Thyroid gland (tissue), 4 donors: ENCODE results near the gene TNIP3. TPM values are rescaled to one million over a fixed set of nuclear protein-coding genes. Genes with fewer than 3 reads are reported as not detected.

Source experiments
- DNase-seq, 2 donors: peaks; one replicate each; pipeline ENCODE4 v3.0.0-alpha.2; 2019
- H3K27ac ChIP-seq, 3 donors: fragments of 200-600 bp; sonication (generic); 1 replicate in 2 of 3; 2 replicates in 1 of 3; pipeline ENCODE4 v1.5.1; 2016 to 2019; ENCODE audit warnings: mild to moderate bottlenecking in 1 of 3, moderate library complexity in 1 of 3
- H3K27me3 ChIP-seq: fragments of 200-600 bp; sonication (generic); one replicate; pipeline ENCODE4 v1.5.1; 2019
- H3K36me3 ChIP-seq, 2 donors: fragments of 200-600 bp; sonication (generic); one replicate each; pipeline ENCODE4 v1.5.1; 2016 to 2019
- H3K4me1 ChIP-seq, 2 donors: fragments of 200-600 bp; sonication (generic); one replicate each; pipeline ENCODE4 v1.5.1; 2017 to 2019
- H3K4me3 ChIP-seq, 3 donors: fragments of 200-600 bp; sonication (generic); replicated peaks in 1 of 3; 1 replicate in 2 of 3; 2 replicates in 1 of 3; pipeline ENCODE4 v1.5.1; 2016; ENCODE audit warnings: mild to moderate bottlenecking in 1 of 3
- H3K9me3 ChIP-seq: fragments of 200-600 bp; sonication (generic); one replicate; pipeline ENCODE4 v1.5.1; 2017
- POLR2A ChIP-seq, 2 donors: fragments of 450-650 bp; IDR thresholded peaks; one replicate each; pipeline ENCODE4 v1.6.1; 2017; ENCODE audit warnings: antibody characterized with exemption in 2 of 2, mild to moderate bottlenecking in 2 of 2, moderate library complexity in 1 of 2
- WGBS, 2 donors: methylation state at CpG; one replicate each; pipeline ENCODE4 v1.1.5; 2017; 5-methylcytosine and 5-hydroxymethylcytosine counted together
- intact Hi-C: fragments of 100-400 bp; cut with DNase I; formaldehyde crosslinking; loops from one replicate; pipeline ENCODE4 v1.15.1; 2023
- small RNA-seq: library from RNA; depleted of rRNA; stranded (forward); fragments of <200 nt; gene quantifications from one replicate; pipeline ENCODE3, GENCODE V24; 2016
- total RNA-seq, 4 donors: library from RNA; depleted of rRNA; stranded (reverse); fragments of >200 nt; gene quantifications; one replicate each; pipeline ENCODE4 v1.2.3, GENCODE V29; 2016
- TF ChIP-seq, protein P1 (sequence below), 6 experiments: fragments of 200-600 bp in 3 of 6; fragments of 450-650 bp in 3 of 6; sonication (generic) in 3 of 6; IDR thresholded peaks; one replicate each; pipeline ENCODE4 v1.5.1; 2016 to 2019; ENCODE audit warnings: antibody characterized with exemption in 6 of 6, mild to moderate bottlenecking in 2 of 6, inconsistent platforms in 1 of 6, moderate library complexity in 1 of 6

The TNIP3 gene
- total RNA-seq, 4 donors from 2014 or later: not detected

DNA sequence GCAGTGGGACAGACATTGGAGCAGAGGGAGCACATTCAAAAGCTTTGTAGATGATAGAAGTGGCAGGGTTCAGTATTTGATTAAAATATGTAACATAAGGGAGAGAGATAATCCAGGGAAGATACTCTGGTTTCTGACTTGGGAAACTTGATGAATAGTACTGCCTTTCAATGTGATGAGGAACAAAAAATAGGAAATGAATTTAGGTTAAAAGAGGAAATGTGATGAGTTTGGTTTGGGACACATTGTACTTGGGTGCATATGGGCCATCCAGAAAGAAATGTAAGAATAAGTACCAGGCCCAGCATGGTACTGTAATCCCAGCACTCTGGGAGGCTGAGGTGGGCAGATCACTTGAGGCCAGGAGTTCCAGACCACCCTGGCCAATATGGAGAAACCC, 70.9 kb downstream of the TNIP3 start:
- intact Hi-C loops: no loop called here
- TF ChIP-seq POLR2A (IDR thresholded peaks at IDR 0.05): no peak
- TF ChIP-seq, protein P1, sequence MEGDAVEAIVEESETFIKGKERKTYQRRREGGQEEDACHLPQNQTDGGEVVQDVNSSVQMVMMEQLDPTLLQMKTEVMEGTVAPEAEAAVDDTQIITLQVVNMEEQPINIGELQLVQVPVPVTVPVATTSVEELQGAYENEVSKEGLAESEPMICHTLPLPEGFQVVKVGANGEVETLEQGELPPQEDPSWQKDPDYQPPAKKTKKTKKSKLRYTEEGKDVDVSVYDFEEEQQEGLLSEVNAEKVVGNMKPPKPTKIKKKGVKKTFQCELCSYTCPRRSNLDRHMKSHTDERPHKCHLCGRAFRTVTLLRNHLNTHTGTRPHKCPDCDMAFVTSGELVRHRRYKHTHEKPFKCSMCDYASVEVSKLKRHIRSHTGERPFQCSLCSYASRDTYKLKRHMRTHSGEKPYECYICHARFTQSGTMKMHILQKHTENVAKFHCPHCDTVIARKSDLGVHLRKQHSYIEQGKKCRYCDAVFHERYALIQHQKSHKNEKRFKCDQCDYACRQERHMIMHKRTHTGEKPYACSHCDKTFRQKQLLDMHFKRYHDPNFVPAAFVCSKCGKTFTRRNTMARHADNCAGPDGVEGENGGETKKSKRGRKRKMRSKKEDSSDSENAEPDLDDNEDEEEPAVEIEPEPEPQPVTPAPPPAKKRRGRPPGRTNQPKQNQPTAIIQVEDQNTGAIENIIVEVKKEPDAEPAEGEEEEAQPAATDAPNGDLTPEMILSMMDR (IDR thresholded peaks at IDR 0.05): no peak
- H3K9me3 ChIP-seq: no peaks in the 10 kb centered on the region
- H3K4me1 ChIP-seq: no peaks in the 10 kb centered on the region
- H3K27ac ChIP-seq: no peak overlapping the region
- DNase-seq: no peak
- H3K27me3 ChIP-seq: no peaks in the 10 kb centered on the region
- H3K4me3 ChIP-seq: no peak overlapping the region
- no peaks in the 10 kb centered on the region for H3K36me3 ChIP-seq

DNA sequence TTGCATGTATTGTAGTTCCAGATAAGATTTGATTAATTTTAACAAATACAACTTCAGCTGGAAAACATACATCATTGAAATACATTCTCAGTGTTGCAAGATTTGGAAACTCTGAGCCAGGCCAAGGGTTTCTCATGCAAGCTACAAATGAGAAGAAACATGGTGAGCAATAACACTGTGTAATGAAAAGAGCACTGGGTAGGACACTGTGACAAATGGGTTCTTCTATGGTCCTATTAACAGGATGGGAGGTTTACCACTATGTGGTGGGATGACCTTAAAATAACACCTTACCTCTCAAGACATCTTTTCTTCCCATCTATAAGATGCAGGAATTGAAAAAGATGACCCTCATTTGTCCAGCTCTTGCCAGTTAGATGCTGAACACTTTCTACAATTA, 72.2 kb downstream of the TNIP3 start:
- intact Hi-C loops: no loop called here
- H3K4me1 ChIP-seq: no peaks in the 10 kb centered on the region
- TF ChIP-seq POLR2A (IDR thresholded peaks at IDR 0.05): no peak
- TF ChIP-seq, protein P1 (IDR thresholded peaks at IDR 0.05): no peak

DNA sequence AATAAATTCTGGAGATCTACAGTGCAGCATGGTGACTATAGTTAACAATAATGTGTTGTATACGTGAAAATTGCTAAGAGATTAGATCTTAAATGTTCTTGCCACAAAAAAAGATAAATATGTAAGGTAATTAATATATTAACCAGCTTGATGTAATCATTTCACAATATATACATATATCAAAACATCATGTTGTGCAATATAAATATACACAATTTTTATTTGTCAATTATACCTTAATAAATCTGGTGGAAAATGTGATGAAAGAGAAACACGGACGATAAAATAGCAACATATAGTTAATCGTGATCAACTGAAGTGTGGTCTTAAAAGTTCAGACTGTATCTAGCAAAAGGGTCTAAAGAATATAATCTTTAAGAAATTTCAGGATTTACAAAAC, 75.3 kb downstream of the TNIP3 start:
- no peaks in the 10 kb centered on the region for H3K27me3 ChIP-seq
- intact Hi-C loops: no loop called here
- TF ChIP-seq, protein P1 (IDR thresholded peaks at IDR 0.05): no peak
- no peak for TF ChIP-seq POLR2A (IDR thresholded peaks at IDR 0.05)
- DNase-seq: no peak
- WGBS, 2 donors: 92 to 93% methylated on average over 4 of the region's 4 CpGs
- no peak overlapping the region for H3K27ac ChIP-seq
- no peaks in the 10 kb centered on the region for H3K36me3 ChIP-seq
- H3K9me3 ChIP-seq: no peaks in the 10 kb centered on the region
- H3K4me3 ChIP-seq: no peak overlapping the region
- no peaks in the 10 kb centered on the region for H3K4me1 ChIP-seq

More for the DNA sequence above, 72.2 kb downstream of the TNIP3 start:
- no peaks in the 10 kb centered on the region for H3K9me3 ChIP-seq
- no peak for DNase-seq
- no peaks in the 10 kb centered on the region for H3K27me3 ChIP-seq
- H3K27ac ChIP-seq: no peak overlapping the region
- no peaks in the 10 kb centered on the region for H3K36me3 ChIP-seq
- H3K4me3 ChIP-seq: no peak overlapping the region

Small RNA genes lying within 50 kb of the gene (small RNA-seq; reads per million reads assigned to genes)
- not detected for gene RNU6-948P

Other genes starting within 250 kb of the TNIP3 start
- 10 to 100 TPM; 17.7 to 49.9 (median 44.6) TPM for gene PRDM5, start 241.6 kb downstream of the TNIP3 start, total RNA-seq
- 1 to 10 TPM; 2.7 to 7.7 (median 4.0) TPM for gene NDNF, start 91.8 kb downstream of the TNIP3 start, total RNA-seq
- gene QRFPR, start 216.7 kb upstream of the TNIP3 start, total RNA-seq: 1 to 10 TPM in 1 of 4 donors, under 1 TPM in 1, not detected in 2; 0.63 to 1.6 TPM